ENCODE measurements around the gene SDC3. TPM values are rescaled to one million over a fixed set of nuclear protein-coding genes. Genes with fewer than 3 reads are reported as not detected.

The SDC3 gene
- total RNA-seq, 1 donor from 2014 or later: 113 TPM

- peaks cover 5% of the 10 kb centered on the region for H3K4me1 ChIP-seq (ENCODE audit: insufficient read depth, low read length)
- no peak for DNase-seq (ENCODE audit: low read depth)
- Mint-ChIP-seq H3K36me3 (ENCODE audit: low read depth, unreplicated experiment) (peaks cover 32% of the 10 kb centered on the region), H3K27ac (ENCODE audit: unreplicated experiment) (no peak overlapping the region), H3K27me3 (ENCODE audit: low read depth, unreplicated experiment) (no peaks in the 10 kb centered on the region), H3K4me1 (ENCODE audit: low read depth, unreplicated experiment) (peaks cover 19% of the 10 kb centered on the region), H3K9me3 (ENCODE audit: unreplicated experiment) (peaks cover 2% of the 10 kb centered on the region), H3K4me3 (ENCODE audit: unreplicated experiment) (no peak overlapping the region)
- no peak for FAIRE-seq
- H2AFZ ChIP-seq (ENCODE audit: low read depth, low read length): no peak overlapping the region
- peaks cover 3% of the 10 kb centered on the region for H3K79me2 ChIP-seq (ENCODE audit: insufficient read depth, low read length)
- H3K27me3 ChIP-seq (ENCODE audit: insufficient read depth, low read length): no peaks in the 10 kb centered on the region
- H3K4me3 ChIP-seq (ENCODE audit: insufficient read depth, low read depth, low read length): no peak overlapping the region
- peaks cover 21% of the 10 kb centered on the region for H3K9me3 ChIP-seq (ENCODE audit: insufficient read depth, low read depth, low read length)
- H4K20me1 ChIP-seq (ENCODE audit: insufficient read depth, low read length): peaks cover 42% of the 10 kb centered on the region
- no peak overlapping the region for H3K27ac ChIP-seq (ENCODE audit: low read depth, low read length)
- no peak overlapping the region for H3K9ac ChIP-seq (ENCODE audit: low read length)
- H3K36me3 ChIP-seq (ENCODE audit: insufficient read depth, low read length): peaks cover 13% of the 10 kb centered on the region
- TF ChIP-seq EZH2 (IDR thresholded peaks at IDR 0.05; ENCODE audit: insufficient read depth, low read length) (no peak), CTCF (IDR thresholded peaks at IDR 0.05; ENCODE audit: insufficient read depth, low read depth, low read length) (no peak)
- H3K4me2 ChIP-seq (ENCODE audit: low read length): no peak overlapping the region
These were observed 32.6 kb downstream of the SDC3 start for GRCh38 chr1:30875916-30876315.

GRCh38 chr1:30875197-30875596 is 33.4 kb downstream of the SDC3 start:
- Histone ChIP-seq H3K79me2 (ENCODE audit: insufficient read depth, low read length) (peaks cover 2% of the 10 kb centered on the region), H3K4me3 (ENCODE audit: insufficient read depth, low read depth, low read length) (no peak overlapping the region), H3K9ac (ENCODE audit: low read length) (no peak overlapping the region), H3K36me3 (ENCODE audit: insufficient read depth, low read length) (peaks cover 13% of the 10 kb centered on the region), H3K4me1 (ENCODE audit: insufficient read depth, low read length) (peaks cover 5% of the 10 kb centered on the region), H3K4me2 (ENCODE audit: low read length) (no peak overlapping the region), H4K20me1 (ENCODE audit: insufficient read depth, low read length) (peaks cover 35% of the 10 kb centered on the region), H3K27me3 (ENCODE audit: insufficient read depth, low read length) (no peaks in the 10 kb centered on the region), H2AFZ (ENCODE audit: low read depth, low read length) (no peak overlapping the region), H3K27ac (ENCODE audit: low read depth, low read length) (no peak overlapping the region), H3K9me3 (ENCODE audit: insufficient read depth, low read depth, low read length) (peaks cover 21% of the 10 kb centered on the region)
- Mint-ChIP-seq H3K9me3 (ENCODE audit: unreplicated experiment) (peaks cover 2% of the 10 kb centered on the region), H3K36me3 (ENCODE audit: low read depth, unreplicated experiment) (peaks cover 32% of the 10 kb centered on the region), H3K27me3 (ENCODE audit: low read depth, unreplicated experiment) (no peaks in the 10 kb centered on the region), H3K27ac (ENCODE audit: unreplicated experiment) (no peak overlapping the region), H3K4me1 (ENCODE audit: low read depth, unreplicated experiment) (peaks cover 19% of the 10 kb centered on the region), H3K4me3 (ENCODE audit: unreplicated experiment) (no peak overlapping the region)
- TF ChIP-seq EZH2 (IDR thresholded peaks at IDR 0.05; ENCODE audit: insufficient read depth, low read length) (no peak), CTCF (IDR thresholded peaks at IDR 0.05; ENCODE audit: insufficient read depth, low read depth, low read length) (no peak)
- FAIRE-seq (no peak), DNase-seq (ENCODE audit: low read depth) (no peak)

- peaks cover 34% of the 10 kb centered on the region for H3K36me3 Mint-ChIP-seq (ENCODE audit: low read depth, unreplicated experiment)
- Histone ChIP-seq H3K79me2 (ENCODE audit: insufficient read depth, low read length) (peaks cover 2% of the 10 kb centered on the region), H3K9me3 (ENCODE audit: insufficient read depth, low read depth, low read length) (peaks cover 21% of the 10 kb centered on the region), H3K4me2 (ENCODE audit: low read length) (no peak overlapping the region), H3K36me3 (ENCODE audit: insufficient read depth, low read length) (peaks cover 13% of the 10 kb centered on the region), H4K20me1 (ENCODE audit: insufficient read depth, low read length) (peaks cover 25% of the 10 kb centered on the region), H3K27me3 (ENCODE audit: insufficient read depth, low read length) (no peaks in the 10 kb centered on the region), H2AFZ (ENCODE audit: low read depth, low read length) (no peak overlapping the region), H3K4me3 (ENCODE audit: insufficient read depth, low read depth, low read length) (no peak overlapping the region), H3K27ac (ENCODE audit: low read depth, low read length) (no peak overlapping the region), H3K4me1 (ENCODE audit: insufficient read depth, low read length) (no peaks in the 10 kb centered on the region), H3K9ac (ENCODE audit: low read length) (no peak overlapping the region)
- peaks cover 13% of the 10 kb centered on the region for H3K4me1 Mint-ChIP-seq (ENCODE audit: low read depth, unreplicated experiment)
- H3K27me3 Mint-ChIP-seq (ENCODE audit: low read depth, unreplicated experiment): no peaks in the 10 kb centered on the region
- no peak for TF ChIP-seq EZH2 (IDR thresholded peaks at IDR 0.05; ENCODE audit: insufficient read depth, low read length)
- TF ChIP-seq CTCF (IDR thresholded peaks at IDR 0.05; ENCODE audit: insufficient read depth, low read depth, low read length): no peak
- no peak overlapping the region for H3K4me3 Mint-ChIP-seq (ENCODE audit: unreplicated experiment)
- DNase-seq (ENCODE audit: low read depth) (no peak), FAIRE-seq (no peak)
- H3K27ac Mint-ChIP-seq (ENCODE audit: unreplicated experiment): no peak overlapping the region
- peaks cover 2% of the 10 kb centered on the region for H3K9me3 Mint-ChIP-seq (ENCODE audit: unreplicated experiment)
These were observed 34.4 kb downstream of the SDC3 start for GRCh38 chr1:30874176-30874575.

Data from astrocyte (in vitro differentiated cells and primary cell).